ENCODE results near the gene EEF1AKMT2. TPM values are rescaled to one million over a fixed set of nuclear protein-coding genes. Genes with fewer than 3 reads are reported as not detected.

The EEF1AKMT2 gene
- total RNA-seq, 1 experiment from 2014 or later, result 18.2 TPM

DNA sequence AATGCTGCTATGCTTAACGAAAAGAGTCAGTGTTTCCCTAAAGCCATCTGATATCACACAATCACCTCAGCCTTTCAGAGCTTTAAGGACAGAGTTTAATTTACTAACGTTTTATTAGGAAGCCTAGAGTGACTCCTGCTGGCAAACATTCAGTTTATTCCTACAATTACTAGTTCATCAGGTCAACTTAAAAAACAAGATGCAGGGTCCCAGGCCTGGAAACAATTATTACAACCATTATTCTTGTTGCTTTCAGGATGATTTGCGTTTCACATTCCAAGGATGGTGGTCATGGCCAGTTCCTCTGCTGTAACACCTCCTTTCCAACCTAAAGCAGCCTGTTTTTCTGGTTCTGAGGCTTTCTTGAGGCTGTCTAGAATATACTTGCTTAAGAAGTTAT, 46.0 kb downstream of the EEF1AKMT2 start:
- TF ChIP-seq EZH2phosphoT487 (IDR thresholded peaks at IDR 0.05; ENCODE audit: borderline replicate concordance, low read length), result no peak
- TF ChIP-seq, protein P1, sequence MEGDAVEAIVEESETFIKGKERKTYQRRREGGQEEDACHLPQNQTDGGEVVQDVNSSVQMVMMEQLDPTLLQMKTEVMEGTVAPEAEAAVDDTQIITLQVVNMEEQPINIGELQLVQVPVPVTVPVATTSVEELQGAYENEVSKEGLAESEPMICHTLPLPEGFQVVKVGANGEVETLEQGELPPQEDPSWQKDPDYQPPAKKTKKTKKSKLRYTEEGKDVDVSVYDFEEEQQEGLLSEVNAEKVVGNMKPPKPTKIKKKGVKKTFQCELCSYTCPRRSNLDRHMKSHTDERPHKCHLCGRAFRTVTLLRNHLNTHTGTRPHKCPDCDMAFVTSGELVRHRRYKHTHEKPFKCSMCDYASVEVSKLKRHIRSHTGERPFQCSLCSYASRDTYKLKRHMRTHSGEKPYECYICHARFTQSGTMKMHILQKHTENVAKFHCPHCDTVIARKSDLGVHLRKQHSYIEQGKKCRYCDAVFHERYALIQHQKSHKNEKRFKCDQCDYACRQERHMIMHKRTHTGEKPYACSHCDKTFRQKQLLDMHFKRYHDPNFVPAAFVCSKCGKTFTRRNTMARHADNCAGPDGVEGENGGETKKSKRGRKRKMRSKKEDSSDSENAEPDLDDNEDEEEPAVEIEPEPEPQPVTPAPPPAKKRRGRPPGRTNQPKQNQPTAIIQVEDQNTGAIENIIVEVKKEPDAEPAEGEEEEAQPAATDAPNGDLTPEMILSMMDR (conservative IDR thresholded peaks at IDR 0.05; ENCODE audit: low read depth, low read length), result peak; percentile 52
- H3F3A ChIP-seq (ENCODE audit: low read length, unreplicated experiment), result no peaks in the 10 kb centered on the region
- intact Hi-C loops (cut with micrococcal nuclease), result no loop called here
- H3K79me2 ChIP-seq (ENCODE audit: low read length), result peaks cover 26% of the 10 kb centered on the region
- H3K4me2 ChIP-seq (ENCODE audit: low read length), result peak overlapping the region; percentile 68
- no peak overlapping the region for H2AFZ ChIP-seq (ENCODE audit: low read length)
- BruUV-seq (replicated peaks), result no TSS peak
- H3K9me3 ChIP-seq (ENCODE audit: low read length), result no peaks in the 10 kb centered on the region
- DNase-seq (peak; percentile 76), ATAC-seq (no peak)
- no peak overlapping the region for H3K27ac ChIP-seq (ENCODE audit: low read length)
- no peaks in the 10 kb centered on the region for H3K27me3 ChIP-seq (ENCODE audit: low read length)
- H3K4me1 ChIP-seq (ENCODE audit: insufficient read depth, low read length), result peaks cover 43% of the 10 kb centered on the region
- POLR2A ChIA-PET (ENCODE audit: unreplicated experiment), result interaction anchor here (0.6 kb wide), 1 partner anchor 14 kb away, joined by 4 read pairs; no protein-coding TSS in a partner anchor
- no peaks in the 10 kb centered on the region; the same call in 1 of the 2 replicates for H3K36me3 ChIP-seq (ENCODE audit: low read depth, low read length)
- no peaks in the 10 kb centered on the region for H3K9me2 ChIP-seq (replicated peaks; ENCODE audit: low read length)
- no peaks in the 10 kb centered on the region for H4K20me1 ChIP-seq (ENCODE audit: low read length)
- no peak overlapping the region for H3K4me3 ChIP-seq (ENCODE audit: low read length)
- no peak overlapping the region for H3K9ac ChIP-seq (ENCODE audit: low read length)
- CTCF ChIA-PET, result interaction anchor here (0.6 to 1.3 kb wide), 2 partner anchors 215 to 240 kb away, joined by 3 to 4 read pairs; no protein-coding TSS in a partner anchor

DNA sequence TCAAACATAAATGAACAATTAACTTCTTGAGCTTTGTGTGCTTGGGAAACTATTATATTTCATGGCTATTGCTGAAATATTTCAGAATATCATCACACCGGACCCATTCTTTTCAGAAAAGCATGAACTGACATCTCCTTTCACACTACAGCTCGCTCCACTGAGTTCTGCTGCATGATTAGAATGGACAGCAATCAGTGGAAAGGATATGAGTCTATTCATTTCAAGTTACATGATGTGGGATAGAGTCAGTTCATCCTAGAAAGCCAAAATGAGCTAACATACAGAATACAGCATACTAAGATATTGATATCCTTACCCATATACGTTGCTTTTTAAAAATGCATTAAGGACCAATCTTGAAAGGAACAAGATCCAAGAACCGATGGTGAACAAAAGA, 46.4 kb downstream of the EEF1AKMT2 start:
- POLR2A ChIA-PET (ENCODE audit: unreplicated experiment), result interaction anchor here (0.6 kb wide), 1 partner anchor 14 kb away, joined by 4 read pairs; no protein-coding TSS in a partner anchor
- peaks cover 48% of the 10 kb centered on the region for H3K4me1 ChIP-seq (ENCODE audit: insufficient read depth, low read length)
- peak overlapping the region; percentile 68 for H3K4me2 ChIP-seq (ENCODE audit: low read length)

More for the DNA sequence above, 46.4 kb downstream of the EEF1AKMT2 start:
- ATAC-seq, result no peak
- CTCF ChIA-PET, result interaction anchor here (0.6 to 1.3 kb wide), 3 partner anchors 15 to 240 kb away, joined by 3 to 4 read pairs (median 3); no protein-coding TSS in a partner anchor
- H3K79me2 ChIP-seq (ENCODE audit: low read length), result peaks cover 31% of the 10 kb centered on the region
- no peaks in the 10 kb centered on the region for H3F3A ChIP-seq (ENCODE audit: low read length, unreplicated experiment)
- no peak for TF ChIP-seq EZH2phosphoT487 (IDR thresholded peaks at IDR 0.05; ENCODE audit: borderline replicate concordance, low read length)
- TF ChIP-seq, protein P1 (conservative IDR thresholded peaks at IDR 0.05; ENCODE audit: low read depth, low read length), result no peak
- no peak for TF ChIP-seq EZH2 (IDR thresholded peaks at IDR 0.05; ENCODE audit: low read length, unreplicated experiment)
- no TSS peak for BruUV-seq (replicated peaks)
- no peaks in the 10 kb centered on the region; the same call in 1 of the 2 replicates for H3K36me3 ChIP-seq (ENCODE audit: low read depth, low read length)
- no peak for DNase-seq
- H3K9me2 ChIP-seq (replicated peaks; ENCODE audit: low read length), result no peaks in the 10 kb centered on the region
- intact Hi-C loops (cut with micrococcal nuclease), result no loop called here
- H3K27me3 ChIP-seq (ENCODE audit: low read length), result no peaks in the 10 kb centered on the region
- no peaks in the 10 kb centered on the region for H3K9me3 ChIP-seq (ENCODE audit: low read length)
- peak overlapping the region; percentile 60; the same call in 1 of the 2 replicates for H3K4me3 ChIP-seq (ENCODE audit: low read length)
- no peak overlapping the region for H3K27ac ChIP-seq (ENCODE audit: low read length)
- no peaks in the 10 kb centered on the region for H4K20me1 ChIP-seq (ENCODE audit: low read length)
- no peak overlapping the region for H2AFZ ChIP-seq (ENCODE audit: low read length)
- no peak overlapping the region for H3K9ac ChIP-seq (ENCODE audit: low read length)

All from PC-3 (cell line).